Transverse colon (tissue), 4 donors: ENCODE measurements around the gene SBF2. TPM values are rescaled to one million over a fixed set of nuclear protein-coding genes. Genes with fewer than 3 reads are reported as not detected.
A peak's percentile ranks its signal among the peaks of the same experiment; 100 is the strongest.

Experiments used
- DNase-seq: peaks from one replicate; pipeline ENCODE4 v3.0.0-alpha.2; 2019
- H3K27ac ChIP-seq, 4 donors: fragments of 200-600 bp; sonication (generic); 2 replicates each; pipeline ENCODE4 v1.5.1; 2016 to 2018; ENCODE audit warnings: inconsistent platforms in 4 of 4
- H3K27me3 ChIP-seq: fragments of 200-600 bp; sonication (generic); 2 replicates; pipeline ENCODE4 v1.5.1; 2017; ENCODE audit warnings: inconsistent platforms
- H3K36me3 ChIP-seq, 4 donors: fragments of 200-600 bp; sonication (generic); 2 replicates each; pipeline ENCODE4 v1.5.1; 2017 to 2019; ENCODE audit warnings: inconsistent platforms in 4 of 4
- H3K4me1 ChIP-seq, 4 donors: fragments of 200-600 bp; sonication (generic); 2 replicates each; pipeline ENCODE4 v1.5.1; 2017 to 2020; ENCODE audit warnings: inconsistent platforms in 4 of 4
- H3K4me3 ChIP-seq, 4 donors: fragments of 200-600 bp; sonication (generic); 1 replicate in 1 of 4; 2 replicates in 3 of 4; pipeline versions ENCODE4 v1.5.1 to v1.6.1; 2017 to 2019; ENCODE audit warnings: inconsistent platforms in 4 of 4
- H3K9me3 ChIP-seq, 2 donors: fragments of 200-600 bp; sonication (generic); 2 replicates each; pipeline ENCODE4 v1.5.1; 2017 to 2019; ENCODE audit warnings: inconsistent platforms in 2 of 2
- CTCF ChIP-seq, 5 experiments: fragments of 200-600 bp in 3 of 5; fragments of 450-650 bp in 2 of 5; sonication (generic) in 3 of 5; IDR thresholded peaks; 1 replicate in 2 of 5; 2 replicates in 3 of 5; pipeline ENCODE4 v1.5.1; 2016 to 2017; ENCODE audit warnings: antibody characterized with exemption in 5 of 5, inconsistent platforms in 3 of 5, mild to moderate bottlenecking in 2 of 5, moderate library complexity in 1 of 5
- EP300 ChIP-seq: sonication (generic); formaldehyde crosslinking; IDR thresholded peaks from one replicate; pipeline ENCODE4 v1.6.1; 2017; ENCODE audit warnings: antibody characterized with exemption, low read depth
- POLR2A ChIP-seq: fragments of 450-650 bp; IDR thresholded peaks from one replicate; pipeline ENCODE4 v1.6.1; 2016; ENCODE audit warnings: antibody characterized with exemption, mild to moderate bottlenecking, moderate library complexity
- POLR2AphosphoS5 ChIP-seq, 3 donors: sonication (generic); formaldehyde crosslinking; IDR thresholded peaks; one replicate each; pipeline ENCODE4 v1.6.1; 2016; ENCODE audit warnings: antibody characterized with exemption in 3 of 3
- WGBS, 2 donors: methylation state at CpG; one replicate each; pipeline ENCODE4 v1.1.5; 2018; ENCODE audit warnings: low coverage in 1 of 2; 5-methylcytosine and 5-hydroxymethylcytosine counted together
- in situ Hi-C, 4 donors: fragments of 200-750 bp; cut with MboI; loops; one replicate each; pipeline versions ENCODE4 v1.15.0 to v1.15.1; 2017; ENCODE audit warnings: low sequenced_read_pairs in 3 of 4, low pct_ligation_motif_present in 1 of 4, low pct_unique_long_range_greater_than_20kb in 1 of 4
- intact Hi-C: fragments of 100-400 bp; cut with DNase I; formaldehyde crosslinking; loops from one replicate; pipeline ENCODE4 v1.15.1; 2023; ENCODE audit warnings: low total_unique reads
- total RNA-seq, 4 donors: library from RNA; depleted of rRNA; stranded (reverse); fragments of >200 nt; gene quantifications; one replicate each; pipeline ENCODE4 v1.1.0, GENCODE V29; 2016

The SBF2 gene
- total RNA-seq, 4 donors from 2014 or later, result 46.4 to 71.0 (median 54.8) TPM

GRCh38 chr11:9771071-9771511 is 522.9 kb downstream of the SBF2 start:
- DNase-seq, result no peak
- Histone ChIP-seq H3K9me3 (no peaks in the 10 kb centered on the region), H3K4me3 (no peak overlapping the region), H3K27ac (no peak overlapping the region), H3K36me3 (no peaks in the 10 kb centered on the region), H3K4me1 (peaks cover 0 to 14% (median 10%) of the 10 kb centered on the region in 4 donors), H3K27me3 (no peaks in the 10 kb centered on the region)
- intact Hi-C loops (no loop called here), in situ Hi-C loops (loop anchor here (25.0 kb wide), 3 partner anchors 191 to 966 kb away; partner anchors contain the start of gene ADM (in 2 of the 4))
- TF ChIP-seq CTCF (IDR thresholded peaks at IDR 0.05) (no peak), POLR2A (no peak), EP300 (no peak), POLR2AphosphoS5 (IDR thresholded peaks at IDR 0.05) (no peak)
- 91 to 100% methylated on average over 1 of the region's 1 CpG for WGBS, 2 donors

- H3K4me1 ChIP-seq, result peaks cover 0 to 11% (median under 1%) of the 10 kb centered on the region in 4 donors
- DNase-seq, result no peak
- in situ Hi-C loops, result loop anchor here (10.0 to 25.0 kb wide), 4 partner anchors 193 to 968 kb away; partner anchors contain the start of gene ADM (in 2 of the 4)
- no peaks in the 10 kb centered on the region for H3K36me3 ChIP-seq
- H3K27ac ChIP-seq, result no peak overlapping the region
- intact Hi-C loops, result no loop called here
- WGBS, 2 donors, result 99% methylated on average over 4 of the region's 4 CpGs; no CpG with 5 or more reads in 1 of the 2 donors
- no peaks in the 10 kb centered on the region for H3K9me3 ChIP-seq
- no peak for TF ChIP-seq POLR2A
- TF ChIP-seq CTCF (IDR thresholded peaks at IDR 0.05), result no peak
- TF ChIP-seq POLR2AphosphoS5 (IDR thresholded peaks at IDR 0.05), result no peak
- TF ChIP-seq EP300, result no peak
- no peaks in the 10 kb centered on the region for H3K27me3 ChIP-seq
- no peak overlapping the region for H3K4me3 ChIP-seq
These were observed 524.4 kb downstream of the SBF2 start for GRCh38 chr11:9769621-9770020.

GRCh38 chr11:9765320-9766101 is 528.5 kb downstream of the SBF2 start:
- in situ Hi-C loops (loop anchor here (10.0 to 25.0 kb wide), 4 partner anchors 197 to 972 kb away; partner anchors contain the start of gene ADM (in 2 of the 4)), intact Hi-C loops (no loop called here)
- Histone ChIP-seq H3K36me3 (no peaks in the 10 kb centered on the region), H3K27ac (peak overlapping the region; percentile 18 to 54 (median 46)), H3K4me1 (peaks cover 1 to 15% (median 3%) of the 10 kb centered on the region in 4 donors), H3K9me3 (no peaks in the 10 kb centered on the region), H3K27me3 (no peaks in the 10 kb centered on the region), H3K4me3 (no peak overlapping the region)
- WGBS, 2 donors, result 63% methylated on average over 5 of the region's 5 CpGs; no CpG with 5 or more reads in 1 of the 2 donors
- no peak for DNase-seq
- TF ChIP-seq CTCF (IDR thresholded peaks at IDR 0.05) (no peak), POLR2A (no peak), POLR2AphosphoS5 (IDR thresholded peaks at IDR 0.05) (peak in 1 of 3 donors; percentile 9)

- no peak overlapping the region for H3K27ac ChIP-seq
- peaks cover 19 to 31% (median 20%) of the 10 kb centered on the region in 4 donors for H3K4me1 ChIP-seq
- no peaks in the 10 kb centered on the region for H3K9me3 ChIP-seq
- no peaks in the 10 kb centered on the region for H3K36me3 ChIP-seq
- no peak overlapping the region for H3K4me3 ChIP-seq
- H3K27me3 ChIP-seq, result no peaks in the 10 kb centered on the region
- WGBS, 2 donors, result 95 to 100% methylated on average over 1 of the region's 1 CpG
- TF ChIP-seq POLR2A, result no peak
- no peak for TF ChIP-seq POLR2AphosphoS5 (IDR thresholded peaks at IDR 0.05)
- TF ChIP-seq EP300, result no peak
- no peak for TF ChIP-seq CTCF (IDR thresholded peaks at IDR 0.05)
- intact Hi-C loops (no loop called here), in situ Hi-C loops (loop anchor here (10.0 to 25.0 kb wide), 4 partner anchors 199 to 974 kb away; partner anchors contain the start of gene ADM (in 2 of the 4))
- DNase-seq, result no peak
These were observed 530.7 kb downstream of the SBF2 start for GRCh38 chr11:9763301-9763700.
